GM19238 (cell line): ENCODE measurements around the gene KIAA1210.
"Not testable (repeated sequence)": the region's sequence is repeated elsewhere in the genome, so short reads cannot be mapped to it uniquely, and the experiment has no call there.

Experiments used
- DNase-seq: peaks from one replicate; pipeline ENCODE4 v3.0.0; 2011; ENCODE audit warnings: low spot score; ENCODE audit not compliant: insufficient read length

The KIAA1210 gene

GRCh38 chrX:119040432-119040831 lies 87.2 kb downstream of the KIAA1210 start:
- no peak for DNase-seq

- DNase-seq: no peak
Measured at GRCh38 chrX:119036107-119037029, 91.2 kb downstream of the KIAA1210 start.

GRCh38 chrX:119030990-119031389 lies 96.6 kb downstream of the KIAA1210 start:
- no peak for DNase-seq

- not testable (repeated sequence) for DNase-seq
Measured at GRCh38 chrX:119029656-119030055, 98.0 kb downstream of the KIAA1210 start.

- DNase-seq: no peak
Measured at GRCh38 chrX:119028733-119029330, 98.8 kb downstream of the KIAA1210 start.
